GM12872 (cell line): ENCODE data around the gene CNRIP1.

Source experiments
- TF ChIP-seq, protein P1 (sequence below): IDR thresholded peaks from 3 replicates; pipeline ENCODE4 v1.5.1; 2011; ENCODE audit warnings: low read depth, mild to moderate bottlenecking, low read length, moderate library complexity; ENCODE audit not compliant: insufficient read depth

The CNRIP1 gene

DNA sequence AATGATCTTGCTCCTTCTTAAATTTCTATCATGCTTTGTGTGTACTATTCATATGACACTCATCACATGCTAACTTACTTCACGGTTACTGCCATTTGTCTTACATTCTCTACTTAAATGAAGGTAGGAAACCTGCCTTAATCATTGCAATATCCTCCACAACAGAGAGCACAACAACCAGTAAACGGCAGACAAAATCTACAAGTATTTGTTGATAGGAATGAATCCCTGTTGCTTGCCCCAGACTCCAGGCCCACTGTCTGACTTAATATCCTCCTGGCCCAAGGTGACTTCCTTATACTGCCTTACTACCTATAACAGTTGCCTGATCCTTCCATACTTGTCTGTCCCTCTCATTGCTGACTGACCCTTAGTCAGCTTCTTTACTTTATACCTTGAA lies 70.9 kb downstream of the CNRIP1 start:
- TF ChIP-seq, protein P1, sequence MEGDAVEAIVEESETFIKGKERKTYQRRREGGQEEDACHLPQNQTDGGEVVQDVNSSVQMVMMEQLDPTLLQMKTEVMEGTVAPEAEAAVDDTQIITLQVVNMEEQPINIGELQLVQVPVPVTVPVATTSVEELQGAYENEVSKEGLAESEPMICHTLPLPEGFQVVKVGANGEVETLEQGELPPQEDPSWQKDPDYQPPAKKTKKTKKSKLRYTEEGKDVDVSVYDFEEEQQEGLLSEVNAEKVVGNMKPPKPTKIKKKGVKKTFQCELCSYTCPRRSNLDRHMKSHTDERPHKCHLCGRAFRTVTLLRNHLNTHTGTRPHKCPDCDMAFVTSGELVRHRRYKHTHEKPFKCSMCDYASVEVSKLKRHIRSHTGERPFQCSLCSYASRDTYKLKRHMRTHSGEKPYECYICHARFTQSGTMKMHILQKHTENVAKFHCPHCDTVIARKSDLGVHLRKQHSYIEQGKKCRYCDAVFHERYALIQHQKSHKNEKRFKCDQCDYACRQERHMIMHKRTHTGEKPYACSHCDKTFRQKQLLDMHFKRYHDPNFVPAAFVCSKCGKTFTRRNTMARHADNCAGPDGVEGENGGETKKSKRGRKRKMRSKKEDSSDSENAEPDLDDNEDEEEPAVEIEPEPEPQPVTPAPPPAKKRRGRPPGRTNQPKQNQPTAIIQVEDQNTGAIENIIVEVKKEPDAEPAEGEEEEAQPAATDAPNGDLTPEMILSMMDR, result no peak

DNA sequence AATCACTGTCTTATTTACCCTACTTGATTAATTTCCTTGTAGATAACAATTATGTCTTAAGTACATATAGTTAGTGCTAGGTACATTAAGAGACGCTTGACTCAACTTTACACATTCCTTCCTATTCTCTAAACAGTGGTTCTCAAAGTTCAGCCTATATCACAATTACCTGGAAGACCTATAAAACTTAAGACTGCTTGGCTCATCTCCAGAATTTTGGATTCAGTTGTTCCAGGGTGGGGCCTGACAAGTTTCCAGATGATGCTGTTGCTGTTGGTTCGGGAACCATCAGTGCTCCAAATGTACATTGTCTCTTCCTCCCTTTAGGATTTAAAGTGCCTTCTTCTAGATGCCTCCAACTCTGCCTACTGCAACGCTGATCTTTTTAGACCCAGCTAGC lies 71.4 kb downstream of the CNRIP1 start:
- TF ChIP-seq, protein P1, result no peak

DNA sequence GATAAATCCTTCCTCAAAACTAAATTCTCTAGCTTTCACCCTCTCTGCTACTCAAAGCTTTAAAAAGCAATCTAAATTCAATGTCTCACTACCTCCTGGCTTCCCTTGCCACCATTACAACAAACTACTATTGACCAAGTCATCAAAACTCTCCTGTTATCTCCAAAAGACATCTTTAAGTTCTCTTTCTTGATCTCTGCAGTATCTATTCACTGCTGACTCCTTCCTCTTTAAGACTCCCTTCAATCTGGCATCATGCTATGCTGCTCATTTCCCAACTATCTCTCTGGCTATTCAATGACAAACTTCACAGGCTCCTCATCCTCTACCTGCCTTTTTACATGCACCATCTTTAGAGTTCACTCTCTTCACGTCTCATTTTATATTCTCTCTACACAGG lies 73.4 kb downstream of the CNRIP1 start:
- TF ChIP-seq, protein P1, result no peak

DNA sequence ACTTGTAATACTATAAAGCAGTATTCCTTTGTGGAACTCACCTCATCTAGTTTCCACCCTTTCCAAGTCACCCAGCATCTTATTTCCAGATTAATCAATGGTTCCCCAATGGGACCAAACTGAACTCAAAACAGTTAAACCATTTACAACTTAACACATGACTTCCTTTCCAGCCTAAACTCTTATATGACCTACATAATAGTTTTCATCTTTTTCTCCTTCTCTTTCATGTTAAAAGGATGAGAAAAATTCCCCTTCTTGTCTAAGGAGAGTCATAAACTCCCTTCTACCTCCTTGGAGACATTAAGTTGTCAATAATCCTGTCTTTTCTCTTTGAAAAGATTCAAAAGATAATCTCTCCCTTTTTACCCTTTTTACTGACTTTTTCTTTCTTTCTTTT lies 74.1 kb downstream of the CNRIP1 start:
- TF ChIP-seq, protein P1, result no peak

DNA sequence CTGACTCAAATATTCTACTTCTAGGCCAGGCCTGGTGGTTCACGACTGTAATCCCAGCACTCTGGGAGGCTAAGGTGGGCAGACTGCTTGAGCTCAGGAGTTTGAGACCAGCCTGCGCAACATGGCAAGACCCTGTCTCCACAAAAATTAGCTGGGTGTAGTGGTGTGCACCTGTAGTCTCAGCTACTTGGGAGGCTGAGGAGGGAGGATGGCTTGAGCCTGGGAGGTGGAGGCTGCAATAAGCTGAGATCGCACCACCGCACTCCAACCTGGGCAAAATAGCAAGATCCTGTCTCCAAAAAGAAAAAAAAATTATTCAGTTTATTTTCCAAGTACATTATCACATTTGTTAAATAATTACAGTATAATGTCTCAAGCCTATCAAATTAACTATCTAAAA lies 74.7 kb downstream of the CNRIP1 start:
- TF ChIP-seq, protein P1, result no peak

DNA sequence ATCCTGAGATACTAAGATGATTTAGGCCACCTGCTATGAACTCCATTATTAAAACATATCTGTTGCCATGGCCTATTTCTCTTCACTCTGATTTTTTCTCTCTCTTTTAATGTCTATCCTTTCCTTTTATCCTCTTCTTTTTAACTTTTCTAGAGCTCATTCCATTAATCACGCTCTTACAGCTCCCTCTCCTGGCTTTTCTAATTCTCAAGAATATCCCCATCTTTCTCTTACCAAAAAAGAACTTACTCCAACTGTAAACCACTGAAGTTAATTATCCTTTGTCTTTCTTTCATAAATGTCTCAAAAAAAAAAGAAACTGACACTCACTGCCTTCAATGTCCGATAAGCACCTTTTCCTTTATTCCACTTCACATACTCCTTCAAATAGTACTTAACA lies 75.3 kb downstream of the CNRIP1 start:
- TF ChIP-seq, protein P1, result no peak
